NCI-H748 treated with DMSO at 0.1 percent for 48 hours (cell line): ENCODE results near the gene LEMD3.

Experiments used
- DNase-seq: peaks from one replicate; lab custom pipeline; 2025; lab: John Stamatoyannopoulos, UW

The LEMD3 gene

GRCh38 chr12:65208964-65209654 lies 39.7 kb downstream of the LEMD3 start:
- DNase-seq, result no peak

- DNase-seq, result no peak
Measured at GRCh38 chr12:65209655-65210043, 40.3 kb downstream of the LEMD3 start.

- no peak for DNase-seq
Measured at GRCh38 chr12:65217086-65217485, 47.7 kb downstream of the LEMD3 start.

- DNase-seq, result no peak
Measured at GRCh38 chr12:65220761-65221160, 51.4 kb downstream of the LEMD3 start.

- DNase-seq, result no peak
Measured at GRCh38 chr12:65229441-65229840, 60.1 kb downstream of the LEMD3 start.

GRCh38 chr12:65232476-65233077 lies 63.2 kb downstream of the LEMD3 start:
- DNase-seq, result no peak

- DNase-seq, result no peak
Measured at GRCh38 chr12:65237153-65237552, 67.8 kb downstream of the LEMD3 start.

- DNase-seq, result no peak
Measured at GRCh38 chr12:65238609-65239008, 69.2 kb downstream of the LEMD3 start.

GRCh38 chr12:65248656-65249633 lies 79.6 kb downstream of the LEMD3 start:
- no peak for DNase-seq

- no peak for DNase-seq
Measured at GRCh38 chr12:65252515-65252914, 83.1 kb downstream of the LEMD3 start.

- no peak for DNase-seq
Measured at GRCh38 chr12:65257986-65258385, 88.6 kb downstream of the LEMD3 start.

- DNase-seq, result no peak
Measured at GRCh38 chr12:65259501-65259900, 90.1 kb downstream of the LEMD3 start.

GRCh38 chr12:65263777-65264176 lies 94.4 kb downstream of the LEMD3 start:
- no peak for DNase-seq

- DNase-seq, result peak; percentile 4
Measured at GRCh38 chr12:65266408-65266807, 97.0 kb downstream of the LEMD3 start.

GRCh38 chr12:65269603-65270002 lies 100.2 kb downstream of the LEMD3 start:
- DNase-seq, result no peak

GRCh38 chr12:65274602-65275272 lies 105.4 kb downstream of the LEMD3 start:
- DNase-seq, result no peak

GRCh38 chr12:65275627-65276026 lies 106.2 kb downstream of the LEMD3 start:
- no peak for DNase-seq

GRCh38 chr12:65276916-65277530 lies 107.6 kb downstream of the LEMD3 start:
- DNase-seq, result no peak

GRCh38 chr12:65277994-65278575 lies 108.7 kb downstream of the LEMD3 start:
- no peak for DNase-seq

- peak; percentile 5 for DNase-seq
Measured at GRCh38 chr12:65278576-65279368, 109.4 kb downstream of the LEMD3 start, which contains the start of gene MSRB3. TSS of gene MSRB3 (plus strand) at chr12:65278683. CDS start at chr12:65308580, 29,897 bp downstream.
